HG03565 (cell line): ENCODE measurements around the gene KMO.
A peak's percentile ranks its signal among the peaks of the same experiment; 100 is the strongest.

Experiments
- ATAC-seq: cut with Tn5 transposase; IDR thresholded peaks from one replicate; pipeline ENCODE4 v1.9.1; 2021; ENCODE audit warnings: mild to moderate bottlenecking, moderate library complexity; ENCODE audit not compliant: unreplicated experiment

Gene KMO

GRCh38 chr1:241536304-241536703, 4.1 kb downstream of the KMO start:
- no peak for ATAC-seq

- no peak for ATAC-seq
Measured at GRCh38 chr1:241536969-241537368, 4.8 kb downstream of the KMO start.

- ATAC-seq = no peak
Measured at GRCh38 chr1:241542199-241542907, 10.2 kb downstream of the KMO start.

- ATAC-seq = no peak
Measured at GRCh38 chr1:241548008-241548407, 15.8 kb downstream of the KMO start.

GRCh38 chr1:241550318-241550717, 18.1 kb downstream of the KMO start:
- ATAC-seq = no peak

GRCh38 chr1:241551759-241552638, 19.8 kb downstream of the KMO start:
- peak; percentile 78 for ATAC-seq

GRCh38 chr1:241553886-241554592, 21.9 kb downstream of the KMO start:
- ATAC-seq = no peak

GRCh38 chr1:241555526-241555925, 23.3 kb downstream of the KMO start:
- ATAC-seq = no peak

- ATAC-seq = no peak
Measured at GRCh38 chr1:241557031-241557430, 24.9 kb downstream of the KMO start.

GRCh38 chr1:241557551-241558193, 25.5 kb downstream of the KMO start:
- ATAC-seq = no peak

GRCh38 chr1:241560146-241560848, 28.1 kb downstream of the KMO start:
- ATAC-seq = no peak

- ATAC-seq = no peak
Measured at GRCh38 chr1:241560849-241561187, 28.6 kb downstream of the KMO start.

GRCh38 chr1:241569848-241570247, 37.7 kb downstream of the KMO start:
- ATAC-seq = no peak

GRCh38 chr1:241574154-241574553, 42.0 kb downstream of the KMO start:
- no peak for ATAC-seq

- no peak for ATAC-seq
Measured at GRCh38 chr1:241579434-241579833, 47.3 kb downstream of the KMO start.

- ATAC-seq = no peak
Measured at GRCh38 chr1:241582921-241583321, 50.7 kb downstream of the KMO start.

- no peak for ATAC-seq
Measured at GRCh38 chr1:241586905-241587512, 54.8 kb downstream of the KMO start.

GRCh38 chr1:241589521-241589920, 57.3 kb downstream of the KMO start:
- ATAC-seq = no peak

GRCh38 chr1:241590719-241591118, 58.5 kb downstream of the KMO start:
- no peak for ATAC-seq

- no peak for ATAC-seq
Measured at GRCh38 chr1:241591317-241591716, 59.1 kb downstream of the KMO start.
